Adrenal gland (tissue), 5 donors: ENCODE measurements around the gene NT5C2.
"Not testable (repeated sequence)": the region's sequence is repeated elsewhere in the genome, so short reads cannot be mapped to it uniquely, and the experiment has no call there.

Experiments used
- POLR2A ChIP-seq, 2 donors: fragments of 450-650 bp; IDR thresholded peaks; one replicate each; pipeline ENCODE4 v1.6.1; 2017; ENCODE audit warnings: antibody characterized with exemption in 2 of 2, mild to moderate bottlenecking in 2 of 2, moderate library complexity in 1 of 2
- TF ChIP-seq, protein P1 (sequence below), 6 experiments: fragments of 450-650 bp in 4 of 6; fragments of 200-600 bp in 2 of 6; sonication (generic) in 1 of 6; IDR thresholded peaks; 1 replicate in 5 of 6; 2 replicates in 1 of 6; pipeline versions ENCODE4 v1.5.1 to v1.8.0; 2016 to 2021; ENCODE audit warnings: antibody characterized with exemption in 6 of 6, mild to moderate bottlenecking in 2 of 6, moderate library complexity in 1 of 6
- donor health status: DM: no; HTN: no; CAD: no.

DNA sequence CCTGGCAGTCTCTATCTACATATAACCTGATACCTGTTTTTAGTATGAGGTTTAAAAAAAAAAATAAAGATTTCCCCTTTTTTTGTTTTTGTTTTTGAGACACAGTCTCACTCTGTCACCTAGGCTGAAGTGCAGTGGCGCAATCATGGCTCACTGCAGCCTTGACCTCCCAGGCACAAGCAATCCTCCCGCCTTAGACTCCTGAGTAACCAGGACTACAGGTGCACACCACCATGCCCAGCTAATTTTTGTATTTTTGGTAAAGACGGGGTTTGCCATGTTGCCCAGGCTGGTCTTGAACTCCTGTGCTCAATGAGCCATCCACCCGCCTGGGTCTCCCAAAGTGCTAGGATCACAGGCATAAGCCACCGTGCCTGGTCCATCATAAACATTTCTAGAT lies 25.5 kb downstream of the NT5C2 start:
- not testable (repeated sequence) for TF ChIP-seq POLR2A (IDR thresholded peaks at IDR 0.05)
- TF ChIP-seq, protein P1, sequence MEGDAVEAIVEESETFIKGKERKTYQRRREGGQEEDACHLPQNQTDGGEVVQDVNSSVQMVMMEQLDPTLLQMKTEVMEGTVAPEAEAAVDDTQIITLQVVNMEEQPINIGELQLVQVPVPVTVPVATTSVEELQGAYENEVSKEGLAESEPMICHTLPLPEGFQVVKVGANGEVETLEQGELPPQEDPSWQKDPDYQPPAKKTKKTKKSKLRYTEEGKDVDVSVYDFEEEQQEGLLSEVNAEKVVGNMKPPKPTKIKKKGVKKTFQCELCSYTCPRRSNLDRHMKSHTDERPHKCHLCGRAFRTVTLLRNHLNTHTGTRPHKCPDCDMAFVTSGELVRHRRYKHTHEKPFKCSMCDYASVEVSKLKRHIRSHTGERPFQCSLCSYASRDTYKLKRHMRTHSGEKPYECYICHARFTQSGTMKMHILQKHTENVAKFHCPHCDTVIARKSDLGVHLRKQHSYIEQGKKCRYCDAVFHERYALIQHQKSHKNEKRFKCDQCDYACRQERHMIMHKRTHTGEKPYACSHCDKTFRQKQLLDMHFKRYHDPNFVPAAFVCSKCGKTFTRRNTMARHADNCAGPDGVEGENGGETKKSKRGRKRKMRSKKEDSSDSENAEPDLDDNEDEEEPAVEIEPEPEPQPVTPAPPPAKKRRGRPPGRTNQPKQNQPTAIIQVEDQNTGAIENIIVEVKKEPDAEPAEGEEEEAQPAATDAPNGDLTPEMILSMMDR (IDR thresholded peaks at IDR 0.05): not testable (repeated sequence)
